Limb (tissue), 2 donors: ENCODE results near the gene LONRF2.
"Not testable (repeated sequence)": the region's sequence is repeated elsewhere in the genome, so short reads cannot be mapped to it uniquely, and the experiment has no call there.

Experiments used
- DNase-seq, 2 donors: peaks; one replicate each; pipeline ENCODE4 v3.0.0-alpha.2; 2016; ENCODE audit errors: extremely low spot score in 2 of 2

LONRF2 gene

GRCh38 chr2:100321866-100322820 lies at the start of gene LONRF2:
TSS of gene LONRF2 (minus strand) at chr2:100322501. CDS start at chr2:100322093, 408 bp downstream.
- DNase-seq: peak in 1 of 2 donors; percentile 72

- DNase-seq: no peak
Observed at GRCh38 chr2:100367163-100367562, 44.9 kb upstream of the LONRF2 start.

GRCh38 chr2:100365434-100365833 lies 43.1 kb upstream of the LONRF2 start:
- peak; percentile 27 to 46 for DNase-seq

GRCh38 chr2:100362269-100362668 lies 40.0 kb upstream of the LONRF2 start:
- DNase-seq: not testable (repeated sequence)

- DNase-seq: no peak
Observed at GRCh38 chr2:100359576-100359975, 37.3 kb upstream of the LONRF2 start.

- no peak for DNase-seq
Observed at GRCh38 chr2:100358554-100358953, 36.3 kb upstream of the LONRF2 start.

- DNase-seq: no peak
Observed at GRCh38 chr2:100352521-100352920, 30.2 kb upstream of the LONRF2 start.

GRCh38 chr2:100350661-100351185 lies 28.4 kb upstream of the LONRF2 start:
- DNase-seq: no peak

GRCh38 chr2:100345144-100345543 lies 22.8 kb upstream of the LONRF2 start:
- not testable (repeated sequence) for DNase-seq

GRCh38 chr2:100344433-100344832 lies 22.1 kb upstream of the LONRF2 start:
- no peak for DNase-seq

- DNase-seq: not testable (repeated sequence)
Observed at GRCh38 chr2:100342466-100342865, 20.2 kb upstream of the LONRF2 start.

- DNase-seq: no peak
Observed at GRCh38 chr2:100339823-100340222, 17.5 kb upstream of the LONRF2 start.

- no peak for DNase-seq
Observed at GRCh38 chr2:100334929-100335328, 12.6 kb upstream of the LONRF2 start.

GRCh38 chr2:100327742-100328141 lies 5.4 kb upstream of the LONRF2 start:
- no peak for DNase-seq

GRCh38 chr2:100321179-100321865 lies 979 bp downstream of the LONRF2 start:
- DNase-seq: peak in 1 of 2 donors; percentile 5

GRCh38 chr2:100320547-100321178 lies 1.6 kb downstream of the LONRF2 start:
- peak in 1 of 2 donors; percentile 25 for DNase-seq

- no peak for DNase-seq
Observed at GRCh38 chr2:100317634-100318033, 4.7 kb downstream of the LONRF2 start.

GRCh38 chr2:100309973-100310719 lies 12.2 kb downstream of the LONRF2 start:
- no peak for DNase-seq

GRCh38 chr2:100309311-100309710 lies 13.0 kb downstream of the LONRF2 start:
- DNase-seq: no peak

- no peak for DNase-seq
Observed at GRCh38 chr2:100303744-100304143, 18.6 kb downstream of the LONRF2 start.

- no peak for DNase-seq
Observed at GRCh38 chr2:100302585-100302892, 19.8 kb downstream of the LONRF2 start.
